WI38 (cell line): ENCODE measurements around the gene LMAN2.

ENCODE experiments used
- H3K4me3 ChIP-seq: 2 replicates; pipeline ENCODE4 v1.5.1; 2011; ENCODE audit warnings: low read depth, mild to moderate bottlenecking, control low read depth, low read length
- TF ChIP-seq, protein P1 (sequence below): IDR thresholded peaks from 2 replicates; pipeline ENCODE4 v1.5.1; 2012; ENCODE audit warnings: low read depth, mild to moderate bottlenecking, control low read depth, low read length

LMAN2 gene

DNA sequence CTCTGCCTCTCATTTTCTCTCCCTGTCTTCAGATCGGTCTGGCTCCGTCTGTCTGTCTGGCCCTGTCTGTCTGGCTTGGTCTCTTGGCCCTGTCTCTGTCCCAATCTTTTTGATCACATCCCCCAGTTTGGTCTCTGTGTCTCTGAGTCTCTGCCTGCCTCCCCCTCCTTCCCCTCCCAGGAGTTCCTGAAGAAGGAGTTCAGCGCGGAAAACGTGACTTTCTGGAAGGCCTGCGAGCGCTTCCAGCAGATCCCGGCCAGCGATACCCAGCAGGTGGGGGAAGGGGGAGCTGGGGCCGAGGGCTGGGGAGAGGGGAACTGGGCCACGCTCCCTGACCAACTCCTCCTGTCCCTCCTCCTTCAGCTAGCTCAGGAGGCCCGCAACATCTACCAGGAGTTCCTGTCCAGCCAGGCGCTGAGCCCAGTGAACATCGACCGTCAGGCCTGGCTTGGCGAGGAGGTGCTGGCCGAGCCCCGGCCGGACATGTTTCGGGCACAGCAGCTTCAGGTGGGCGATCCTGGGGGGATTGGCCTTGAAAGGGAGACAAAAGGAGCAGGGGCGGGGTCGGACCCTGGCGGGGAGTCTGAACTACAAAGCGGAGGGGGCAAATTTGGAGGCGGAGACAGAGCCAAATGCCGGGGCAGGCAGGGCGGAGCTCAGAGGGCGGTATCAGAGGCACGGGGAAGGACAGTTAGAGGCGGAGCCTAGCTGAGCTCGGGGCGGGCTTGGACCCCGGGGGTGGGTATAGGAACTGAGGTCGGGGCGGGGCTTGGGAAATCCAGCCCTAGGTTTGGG, 15.3 kb upstream of the LMAN2 start:
- H3K4me3 ChIP-seq, result peak overlapping the region; percentile 40
- TF ChIP-seq, protein P1, sequence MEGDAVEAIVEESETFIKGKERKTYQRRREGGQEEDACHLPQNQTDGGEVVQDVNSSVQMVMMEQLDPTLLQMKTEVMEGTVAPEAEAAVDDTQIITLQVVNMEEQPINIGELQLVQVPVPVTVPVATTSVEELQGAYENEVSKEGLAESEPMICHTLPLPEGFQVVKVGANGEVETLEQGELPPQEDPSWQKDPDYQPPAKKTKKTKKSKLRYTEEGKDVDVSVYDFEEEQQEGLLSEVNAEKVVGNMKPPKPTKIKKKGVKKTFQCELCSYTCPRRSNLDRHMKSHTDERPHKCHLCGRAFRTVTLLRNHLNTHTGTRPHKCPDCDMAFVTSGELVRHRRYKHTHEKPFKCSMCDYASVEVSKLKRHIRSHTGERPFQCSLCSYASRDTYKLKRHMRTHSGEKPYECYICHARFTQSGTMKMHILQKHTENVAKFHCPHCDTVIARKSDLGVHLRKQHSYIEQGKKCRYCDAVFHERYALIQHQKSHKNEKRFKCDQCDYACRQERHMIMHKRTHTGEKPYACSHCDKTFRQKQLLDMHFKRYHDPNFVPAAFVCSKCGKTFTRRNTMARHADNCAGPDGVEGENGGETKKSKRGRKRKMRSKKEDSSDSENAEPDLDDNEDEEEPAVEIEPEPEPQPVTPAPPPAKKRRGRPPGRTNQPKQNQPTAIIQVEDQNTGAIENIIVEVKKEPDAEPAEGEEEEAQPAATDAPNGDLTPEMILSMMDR, result no peak

DNA sequence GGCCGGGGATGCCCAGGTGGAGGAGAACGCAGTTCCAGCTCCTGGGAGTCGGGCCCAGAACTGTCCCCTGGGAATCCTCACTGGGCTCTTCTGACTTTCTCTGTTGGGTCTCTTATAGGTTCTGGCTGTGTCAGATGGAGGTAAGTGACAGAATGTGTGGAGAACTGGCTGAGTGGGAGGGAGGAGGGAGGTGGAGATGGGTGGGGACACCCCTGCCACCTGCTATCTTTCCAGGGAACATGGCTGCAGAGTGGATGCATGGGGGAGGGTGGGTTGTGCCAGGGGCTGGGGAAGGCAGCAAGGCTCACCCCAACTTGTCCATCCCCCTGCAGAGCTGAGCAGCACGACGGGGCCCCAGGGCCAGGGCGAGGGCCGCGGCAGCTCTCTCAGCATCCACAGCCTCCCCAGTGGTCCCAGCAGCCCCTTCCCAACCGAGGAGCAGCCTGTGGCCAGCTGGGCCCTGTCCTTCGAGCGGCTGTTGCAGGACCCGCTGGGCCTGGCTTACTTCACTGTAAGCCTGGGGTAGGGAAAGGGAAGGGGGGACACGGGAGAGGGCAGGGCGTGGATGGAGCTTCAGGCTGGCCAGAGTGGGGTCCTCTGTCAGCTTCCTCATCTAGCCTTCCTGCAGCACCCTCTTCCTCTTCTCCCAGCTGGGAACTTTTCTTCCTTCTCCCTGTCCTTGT, 14.5 kb upstream of the LMAN2 start:
- H3K4me3 ChIP-seq, result no peak overlapping the region
- TF ChIP-seq, protein P1, result no peak

- TF ChIP-seq, protein P1, result no peak
- no peak overlapping the region for H3K4me3 ChIP-seq
These were observed 12.9 kb upstream of the LMAN2 start for GRCh38 chr5:177364159-177364962.

DNA sequence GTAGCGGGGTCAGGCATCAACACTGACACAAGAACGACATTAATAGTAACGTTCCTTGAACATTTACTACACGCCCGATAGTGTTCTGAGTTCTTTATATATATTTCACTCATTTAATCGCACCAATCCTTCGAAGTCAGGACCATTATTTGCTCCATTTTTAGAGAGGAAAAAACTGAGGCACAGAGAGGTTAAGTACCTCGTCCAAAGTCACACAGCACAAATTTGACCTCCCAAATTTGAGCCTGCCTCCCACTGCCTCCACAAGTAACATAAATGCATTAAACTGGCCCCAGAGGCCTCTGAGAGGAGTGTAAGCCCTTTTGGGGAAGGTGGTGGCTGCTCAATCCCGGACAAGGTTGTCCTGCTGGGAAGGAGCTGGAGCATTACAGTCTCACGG, 12.1 kb upstream of the LMAN2 start:
- TF ChIP-seq, protein P1, result no peak
- peak overlapping the region; percentile 44 for H3K4me3 ChIP-seq

GRCh38 chr5:177362610-177363507, 11.4 kb upstream of the LMAN2 start:
- peak overlapping the region; percentile 44 for H3K4me3 ChIP-seq
- TF ChIP-seq, protein P1, result no peak

DNA sequence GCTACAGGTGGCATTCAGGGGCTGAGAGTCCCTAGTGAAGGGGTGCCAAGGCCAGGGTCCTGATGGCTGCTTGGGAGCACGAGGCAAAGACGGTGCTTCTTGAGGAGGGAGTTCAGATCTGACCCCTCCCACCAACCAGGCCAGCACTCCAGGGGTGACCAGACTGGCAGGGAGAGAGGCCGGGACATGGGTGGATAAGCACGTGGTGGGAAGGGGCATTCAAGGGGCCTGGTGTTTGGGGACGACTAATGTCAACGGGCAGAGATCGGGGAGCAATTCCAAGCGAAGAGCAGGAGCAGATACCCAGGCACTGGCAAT, 10.8 kb upstream of the LMAN2 start:
- TF ChIP-seq, protein P1, result no peak
- H3K4me3 ChIP-seq, result no peak overlapping the region
